DOHH2 (cell line): Measurements from ENCODE around the gene TOMM22.

Experiments
- H3F3A ChIP-seq: fragments of 200-600 bp; sonication (generic), shearing (Covaris generic); 2 replicates; pipeline ENCODE4 v1.6.0; 2016; ENCODE audit warnings: antibody characterized with exemption, mild to moderate bottlenecking; ENCODE audit not compliant: control insufficient read depth, insufficient read depth
- H3K27ac ChIP-seq: fragments of 200-600 bp; sonication (generic); 2 replicates; pipeline ENCODE4 v1.5.1; 2014; ENCODE audit warnings: low read depth, mild to moderate bottlenecking, low read length, moderate library complexity
- H3K27me3 ChIP-seq: fragments of 200-600 bp; sonication (generic); 2 replicates; pipeline ENCODE4 v1.6.1; 2014; ENCODE audit warnings: mild to moderate bottlenecking, low read length, mixed read lengths; ENCODE audit not compliant: control insufficient read depth
- H3K36me3 ChIP-seq: fragments of 200-600 bp; sonication (generic); 2 replicates; pipeline ENCODE4 v1.6.1; 2014; ENCODE audit warnings: mild to moderate bottlenecking, low read length, moderate library complexity, mixed read lengths; ENCODE audit not compliant: control insufficient read depth
- H3K4me1 ChIP-seq: fragments of 200-600 bp; sonication (generic); 2 replicates; pipeline ENCODE4 v1.6.1; 2014; ENCODE audit warnings: mild to moderate bottlenecking, low read length, mixed read lengths; ENCODE audit not compliant: control insufficient read depth
- H3K4me2 ChIP-seq: fragments of 200-600 bp; sonication (generic); 2 replicates; pipeline ENCODE4 v1.6.0; 2014; ENCODE audit warnings: mild to moderate bottlenecking, low read length, moderate library complexity
- H3K4me3 ChIP-seq: fragments of 200-600 bp; sonication (generic); 2 replicates; pipeline ENCODE4 v1.5.1; 2014; ENCODE audit warnings: mild to moderate bottlenecking, low read length, mixed read lengths
- H3K79me2 ChIP-seq: fragments of 200-600 bp; sonication (generic); 2 replicates; pipeline ENCODE4 v1.6.1; 2014; ENCODE audit warnings: mild to moderate bottlenecking, low read length, mixed read lengths; ENCODE audit not compliant: control insufficient read depth
- H3K9me2 ChIP-seq: fragments of 200-600 bp; sonication (generic); replicated peaks from 2 replicates; pipeline ENCODE4 v1.6.1; 2014; ENCODE audit warnings: mild to moderate bottlenecking, low read length, mixed read lengths; ENCODE audit not compliant: control insufficient read depth
- H3K9me3 ChIP-seq: fragments of 200-600 bp; sonication (generic); 2 replicates; pipeline ENCODE4 v1.6.1; 2014; ENCODE audit warnings: antibody characterized with exemption, low read length, mixed read lengths; ENCODE audit not compliant: control insufficient read depth, insufficient read depth
- H4K20me1 ChIP-seq: fragments of 200-600 bp; sonication (generic); 2 replicates; pipeline ENCODE4 v1.6.0; 2014; ENCODE audit warnings: low read depth, mild to moderate bottlenecking, antibody characterized with exemption, low read length, moderate library complexity; ENCODE audit not compliant: control insufficient read depth, insufficient read depth
- EZH2phosphoT487 ChIP-seq: fragments of 200-600 bp; sonication (generic); IDR thresholded peaks from 2 replicates; pipeline ENCODE4 v1.6.1; 2017; ENCODE audit warnings: borderline replicate concordance, mild to moderate bottlenecking, antibody characterized with exemption, low read length, moderate library complexity, mixed read lengths
- TF ChIP-seq, protein P1 (sequence below): fragments of 200-600 bp; sonication (generic); IDR thresholded peaks from one replicate; pipeline ENCODE4 v1.5.1; 2014; ENCODE audit warnings: antibody characterized with exemption, mild to moderate bottlenecking, low read depth, low read length; ENCODE audit not compliant: poor library complexity, severe bottlenecking

TOMM22 gene

DNA sequence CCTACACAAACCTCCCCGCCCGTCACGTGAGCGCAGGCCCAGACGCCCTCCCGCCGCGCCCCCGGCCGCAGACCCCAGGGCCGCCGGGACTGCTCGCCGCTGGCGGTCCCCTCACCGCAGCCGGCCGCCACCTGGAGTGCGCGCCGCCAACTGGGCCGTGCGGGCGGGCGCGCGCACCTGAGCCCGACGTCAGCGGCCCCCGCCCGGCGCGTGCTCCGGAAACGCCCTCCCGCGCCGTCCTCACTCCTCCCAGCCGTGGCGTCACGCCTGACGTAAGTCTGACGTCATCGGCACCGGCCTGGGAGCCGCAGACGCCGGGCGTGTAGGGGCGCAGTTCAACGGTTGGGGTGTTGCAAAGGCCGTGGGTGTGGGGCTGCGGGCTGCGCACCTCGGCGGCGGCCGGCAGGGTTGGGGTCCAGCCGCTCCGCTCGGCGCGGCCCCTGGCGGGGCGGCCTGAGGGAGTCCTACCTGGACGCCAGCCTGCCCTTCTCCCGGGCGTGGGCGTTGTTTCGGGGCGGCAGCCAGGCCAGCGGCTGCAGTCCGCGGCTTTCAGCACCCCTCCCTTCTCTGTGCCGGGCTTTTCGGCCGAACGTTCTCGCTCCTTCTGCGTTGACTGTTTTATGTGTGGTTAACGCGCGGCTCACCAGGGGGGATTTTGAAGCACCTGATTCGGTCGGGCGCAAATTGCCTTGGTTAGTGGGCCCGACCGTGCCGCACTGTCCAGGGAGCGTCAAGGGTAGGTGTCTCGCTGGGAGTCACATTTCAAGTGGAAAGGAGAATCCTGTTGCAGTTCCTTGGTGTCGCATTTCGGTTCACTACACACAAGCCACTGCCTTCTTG, 19.3 kb downstream of the TOMM22 start, which contains the start of gene JOSD1:
JOSD1 (minus strand) TSS at position 155 of the 840 bp plus-strand sequence. CDS start 956 bp downstream, outside the sequence.
- H3K36me3 ChIP-seq = peaks cover 43% of the 10 kb centered on the region
- peak within 1 kb of the TSS; percentile 76 for H3K27ac ChIP-seq
- H3F3A ChIP-seq = peaks cover 16% of the 10 kb centered on the region
- no peak for TF ChIP-seq EZH2phosphoT487
- TF ChIP-seq, protein P1, sequence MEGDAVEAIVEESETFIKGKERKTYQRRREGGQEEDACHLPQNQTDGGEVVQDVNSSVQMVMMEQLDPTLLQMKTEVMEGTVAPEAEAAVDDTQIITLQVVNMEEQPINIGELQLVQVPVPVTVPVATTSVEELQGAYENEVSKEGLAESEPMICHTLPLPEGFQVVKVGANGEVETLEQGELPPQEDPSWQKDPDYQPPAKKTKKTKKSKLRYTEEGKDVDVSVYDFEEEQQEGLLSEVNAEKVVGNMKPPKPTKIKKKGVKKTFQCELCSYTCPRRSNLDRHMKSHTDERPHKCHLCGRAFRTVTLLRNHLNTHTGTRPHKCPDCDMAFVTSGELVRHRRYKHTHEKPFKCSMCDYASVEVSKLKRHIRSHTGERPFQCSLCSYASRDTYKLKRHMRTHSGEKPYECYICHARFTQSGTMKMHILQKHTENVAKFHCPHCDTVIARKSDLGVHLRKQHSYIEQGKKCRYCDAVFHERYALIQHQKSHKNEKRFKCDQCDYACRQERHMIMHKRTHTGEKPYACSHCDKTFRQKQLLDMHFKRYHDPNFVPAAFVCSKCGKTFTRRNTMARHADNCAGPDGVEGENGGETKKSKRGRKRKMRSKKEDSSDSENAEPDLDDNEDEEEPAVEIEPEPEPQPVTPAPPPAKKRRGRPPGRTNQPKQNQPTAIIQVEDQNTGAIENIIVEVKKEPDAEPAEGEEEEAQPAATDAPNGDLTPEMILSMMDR = peak; percentile 14
- H3K27me3 ChIP-seq = no peaks in the 10 kb centered on the region
- no peaks in the 10 kb centered on the region for H3K9me2 ChIP-seq
- H3K4me3 ChIP-seq = peak within 1 kb of the TSS; percentile 98
- peaks cover 66% of the 10 kb centered on the region for H3K4me1 ChIP-seq
- H4K20me1 ChIP-seq = peaks cover 10% of the 10 kb centered on the region; the same call in 1 of the 2 replicates
- H3K4me2 ChIP-seq = peak within 1 kb of the TSS; percentile 93
- peaks cover 59% of the 10 kb centered on the region for H3K79me2 ChIP-seq
- H3K9me3 ChIP-seq = no peaks in the 10 kb centered on the region

DNA sequence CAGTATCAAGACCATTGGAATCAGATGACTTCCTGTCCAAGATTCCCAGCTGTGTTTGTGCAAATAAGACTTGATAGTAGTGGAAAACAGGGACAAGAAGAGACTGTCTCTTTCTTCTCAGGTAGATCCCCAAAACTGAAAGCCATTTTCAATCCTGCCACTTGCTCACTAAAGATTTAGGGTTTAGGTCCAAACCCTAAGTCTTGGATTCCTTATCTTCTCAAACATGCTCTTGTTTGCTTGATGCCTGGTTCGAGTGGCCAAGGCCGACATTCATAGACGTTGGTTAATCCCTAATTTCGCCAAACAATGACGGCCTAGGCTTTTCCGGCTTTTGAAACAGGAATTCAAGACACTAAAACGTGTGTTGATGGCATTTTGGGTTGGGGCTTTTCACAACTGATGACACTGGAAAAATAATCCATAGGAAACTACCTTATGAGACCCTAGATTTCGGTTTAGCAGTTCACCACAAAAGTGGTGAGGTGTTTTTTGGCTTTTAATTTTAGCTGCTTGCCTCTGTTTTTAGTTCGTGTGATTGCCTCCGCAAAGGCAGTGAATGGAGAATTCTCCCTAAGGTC, 23.0 kb downstream of the TOMM22 start:
- H3K9me3 ChIP-seq = no peaks in the 10 kb centered on the region
- peak overlapping the region; percentile 49 for H3K27ac ChIP-seq
- no peaks in the 10 kb centered on the region for H3K27me3 ChIP-seq
- H3K4me1 ChIP-seq = peaks cover 59% of the 10 kb centered on the region
- peak overlapping the region; percentile 88 for H3K4me2 ChIP-seq
- peaks cover 59% of the 10 kb centered on the region for H3K79me2 ChIP-seq
- H4K20me1 ChIP-seq = peaks cover 28% of the 10 kb centered on the region
- peaks cover 30% of the 10 kb centered on the region for H3K36me3 ChIP-seq
- H3K4me3 ChIP-seq = peak overlapping the region; percentile 72
- no peaks in the 10 kb centered on the region for H3K9me2 ChIP-seq
- H3F3A ChIP-seq = peaks cover 6% of the 10 kb centered on the region; the same call in 1 of the 2 replicates
- TF ChIP-seq, protein P1 = no peak
- no peak for TF ChIP-seq EZH2phosphoT487

DNA sequence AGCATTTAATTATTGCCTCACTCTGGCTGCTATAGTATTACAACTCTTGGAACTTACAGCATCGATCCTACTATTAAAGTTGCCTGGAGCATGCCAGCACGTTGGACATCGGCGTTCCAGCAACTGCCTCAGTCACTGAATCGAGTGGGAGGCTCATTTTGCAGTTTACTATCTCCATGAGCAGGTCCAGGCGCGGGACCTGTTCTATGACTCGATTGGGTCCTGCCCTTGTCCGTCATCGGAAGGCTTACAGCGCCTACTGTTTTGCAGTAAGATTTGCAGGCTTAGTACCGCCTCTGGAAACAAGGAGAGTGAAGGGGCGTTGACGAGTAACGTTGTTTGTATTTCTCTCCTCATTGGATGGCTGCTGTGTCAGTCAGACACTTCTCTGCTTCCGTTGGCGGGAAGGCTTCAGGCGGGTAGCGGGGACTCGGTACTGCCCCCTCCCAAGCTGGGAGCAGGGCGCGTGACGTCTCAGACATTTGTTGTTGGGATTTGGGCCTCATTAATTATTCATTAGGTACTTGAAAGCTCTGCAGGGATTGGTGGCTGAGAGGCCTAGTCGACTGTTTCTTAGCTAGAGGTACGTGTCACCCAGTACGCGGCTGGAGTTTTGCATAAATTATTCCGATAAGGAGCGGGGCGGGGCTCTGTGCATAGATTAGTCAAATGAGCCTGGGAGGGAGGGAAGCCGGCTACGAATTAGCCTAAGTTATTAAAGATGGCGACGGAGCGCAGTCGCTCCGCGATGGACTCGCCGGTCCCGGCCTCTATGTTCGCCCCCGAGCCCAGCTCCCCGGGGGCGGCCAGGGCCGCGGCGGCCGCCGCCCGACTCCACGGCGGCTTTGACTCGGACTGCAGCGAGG, 23.7 kb downstream of the TOMM22 start, which contains the start of gene GTPBP1:
GTPBP1 (plus strand) TSS at position 710 of the 866 bp plus-strand sequence; CDS start at position 722, 12 bp downstream.
- Histone ChIP-seq H3K27me3 (no peaks in the 10 kb centered on the region), H3K27ac (peak within 1 kb of the TSS; percentile 58)

More for the DNA sequence above, 23.7 kb downstream of the TOMM22 start, which contains the start of gene GTPBP1:
- Histone ChIP-seq H3K4me3 (peak within 1 kb of the TSS; percentile 76), H3K4me1 (peaks cover 60% of the 10 kb centered on the region), H3F3A (peaks cover 5% of the 10 kb centered on the region; the same call in 1 of the 2 replicates), H3K36me3 (peaks cover 33% of the 10 kb centered on the region), H3K4me2 (peak within 1 kb of the TSS; percentile 100), H3K79me2 (peaks cover 59% of the 10 kb centered on the region), H3K9me2 (no peaks in the 10 kb centered on the region), H4K20me1 (peaks cover 35% of the 10 kb centered on the region), H3K9me3 (no peaks in the 10 kb centered on the region)
- TF ChIP-seq EZH2phosphoT487 = no peak
- TF ChIP-seq, protein P1 = no peak
